ENCODE data around the gene LRRC59.

DNA sequence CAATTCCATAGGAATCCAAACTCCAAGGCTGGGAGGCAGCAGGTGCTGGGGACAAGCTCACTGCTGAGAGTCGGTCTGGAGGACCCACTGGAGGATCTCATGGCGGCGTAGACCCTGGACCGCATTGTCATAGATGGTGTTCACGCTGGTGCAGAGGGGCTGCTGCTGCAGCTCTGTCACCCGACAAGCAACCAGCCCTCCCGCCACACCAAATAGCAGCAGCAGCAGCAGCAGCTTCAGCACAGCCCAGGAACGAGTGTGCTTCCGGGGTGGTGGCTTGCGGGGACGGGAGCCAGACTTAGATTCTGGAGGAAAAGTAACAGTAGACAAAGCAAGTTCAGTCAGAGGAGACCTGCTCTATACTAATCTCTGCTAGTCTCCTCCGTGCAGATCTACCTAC is 14.4 kb downstream of the LRRC59 start:
- TF ChIP-seq, protein P1, sequence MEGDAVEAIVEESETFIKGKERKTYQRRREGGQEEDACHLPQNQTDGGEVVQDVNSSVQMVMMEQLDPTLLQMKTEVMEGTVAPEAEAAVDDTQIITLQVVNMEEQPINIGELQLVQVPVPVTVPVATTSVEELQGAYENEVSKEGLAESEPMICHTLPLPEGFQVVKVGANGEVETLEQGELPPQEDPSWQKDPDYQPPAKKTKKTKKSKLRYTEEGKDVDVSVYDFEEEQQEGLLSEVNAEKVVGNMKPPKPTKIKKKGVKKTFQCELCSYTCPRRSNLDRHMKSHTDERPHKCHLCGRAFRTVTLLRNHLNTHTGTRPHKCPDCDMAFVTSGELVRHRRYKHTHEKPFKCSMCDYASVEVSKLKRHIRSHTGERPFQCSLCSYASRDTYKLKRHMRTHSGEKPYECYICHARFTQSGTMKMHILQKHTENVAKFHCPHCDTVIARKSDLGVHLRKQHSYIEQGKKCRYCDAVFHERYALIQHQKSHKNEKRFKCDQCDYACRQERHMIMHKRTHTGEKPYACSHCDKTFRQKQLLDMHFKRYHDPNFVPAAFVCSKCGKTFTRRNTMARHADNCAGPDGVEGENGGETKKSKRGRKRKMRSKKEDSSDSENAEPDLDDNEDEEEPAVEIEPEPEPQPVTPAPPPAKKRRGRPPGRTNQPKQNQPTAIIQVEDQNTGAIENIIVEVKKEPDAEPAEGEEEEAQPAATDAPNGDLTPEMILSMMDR (IDR thresholded peaks at IDR 0.05), result no peak
- no peak for TF ChIP-seq POLR2A (IDR thresholded peaks at IDR 0.05)

Measured in lower leg skin (tissue), 3 donors.